ENCODE data around the gene NOXA1. TPM values are rescaled to one million over a fixed set of nuclear protein-coding genes. Genes with fewer than 3 reads are reported as not detected.
"Not testable (repeated sequence)": the region's sequence is repeated elsewhere in the genome, so short reads cannot be mapped to it uniquely, and the experiment has no call there.

NOXA1 gene, protein sequence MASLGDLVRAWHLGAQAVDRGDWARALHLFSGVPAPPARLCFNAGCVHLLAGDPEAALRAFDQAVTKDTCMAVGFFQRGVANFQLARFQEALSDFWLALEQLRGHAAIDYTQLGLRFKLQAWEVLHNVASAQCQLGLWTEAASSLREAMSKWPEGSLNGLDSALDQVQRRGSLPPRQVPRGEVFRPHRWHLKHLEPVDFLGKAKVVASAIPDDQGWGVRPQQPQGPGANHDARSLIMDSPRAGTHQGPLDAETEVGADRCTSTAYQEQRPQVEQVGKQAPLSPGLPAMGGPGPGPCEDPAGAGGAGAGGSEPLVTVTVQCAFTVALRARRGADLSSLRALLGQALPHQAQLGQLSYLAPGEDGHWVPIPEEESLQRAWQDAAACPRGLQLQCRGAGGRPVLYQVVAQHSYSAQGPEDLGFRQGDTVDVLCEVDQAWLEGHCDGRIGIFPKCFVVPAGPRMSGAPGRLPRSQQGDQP
- not detected for polyA plus RNA-seq (2012; ENCODE audit: missing spikeins)

GRCh38 chr9:137422604-137423513 is at the start of gene NOXA1, which contains the start of gene EXD3:
Gene NOXA1 (plus strand): TSS chr9:137423393. CDS start chr9:137423530, 137 bp downstream.
Gene EXD3 (minus strand): TSS chr9:137423162. CDS start chr9:137395357, 27,805 bp downstream.
- DNase-seq (ENCODE audit: insufficient read length) (peak; percentile 91), FAIRE-seq (peak; percentile 96)
- TF ChIP-seq POLR2AphosphoS5 (IDR thresholded peaks at IDR 0.05; ENCODE audit: low read depth, low read length) (no peak), POLR2A (IDR thresholded peaks at IDR 0.05; ENCODE audit: low read depth, low read length) (peak; percentile 50; the same call in 1 of the 2 replicates)

DNA sequence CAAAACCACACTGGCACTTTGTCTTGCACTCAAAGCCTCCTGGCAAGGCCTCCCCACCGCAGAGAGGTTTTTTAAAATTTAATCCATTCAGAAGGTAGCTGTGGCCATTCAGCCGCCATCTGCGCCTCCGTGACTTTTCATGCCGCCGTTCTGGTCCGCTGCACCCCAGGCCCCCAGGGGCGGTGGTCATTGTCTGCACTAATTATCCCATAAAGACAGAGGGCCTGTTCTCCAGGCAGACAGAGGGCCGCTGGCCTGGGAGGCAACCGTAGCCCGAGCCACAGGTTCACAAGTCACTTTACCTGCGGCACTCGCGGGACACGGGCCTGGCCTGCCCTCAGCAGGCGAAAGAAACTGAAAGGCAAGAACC is 49.6 kb upstream of the NOXA1 start:
- FAIRE-seq = no peak
- no peak for DNase-seq (ENCODE audit: insufficient read length)
- TF ChIP-seq TAF1 (IDR thresholded peaks at IDR 0.05; ENCODE audit: borderline replicate concordance, low read depth, low read length) (no peak), POLR2AphosphoS5 (IDR thresholded peaks at IDR 0.05; ENCODE audit: low read depth, low read length) (no peak), POLR2A (IDR thresholded peaks at IDR 0.05; ENCODE audit: low read depth, low read length) (no peak)

DNA sequence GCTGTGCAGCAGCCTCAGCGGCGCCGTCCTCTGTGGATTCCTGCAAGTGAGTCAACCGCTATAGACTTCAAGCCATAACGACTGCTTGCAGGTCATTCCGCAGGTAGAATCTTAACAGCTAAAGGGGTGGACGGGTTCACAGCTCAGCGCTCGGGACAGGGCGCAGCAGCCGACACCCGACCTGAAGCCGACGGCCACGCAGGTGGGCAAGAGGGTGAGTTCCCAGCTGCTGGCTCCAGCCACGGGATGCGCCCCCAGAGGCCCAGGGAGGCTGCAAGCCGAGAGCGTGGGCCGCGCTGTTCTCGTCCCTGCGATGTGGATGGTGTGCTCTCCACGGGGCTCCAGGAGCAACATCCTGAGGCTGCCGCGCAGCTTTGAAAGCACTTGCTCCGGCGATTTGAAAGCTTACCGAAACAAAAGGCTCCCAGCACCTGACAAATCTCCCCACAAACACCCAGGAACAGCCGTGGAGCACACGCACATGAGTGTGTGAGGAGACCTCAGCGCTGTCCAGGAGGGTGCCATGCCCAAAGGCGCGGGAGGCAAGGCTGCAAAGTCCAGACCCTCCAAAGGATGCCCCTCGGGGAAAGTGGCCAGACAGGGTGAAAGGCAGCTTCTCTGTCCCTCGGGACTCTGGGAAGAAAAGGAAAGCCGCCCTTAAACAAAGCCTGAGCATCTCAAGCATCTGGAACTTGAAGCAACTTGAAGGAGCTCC is 48.9 kb upstream of the NOXA1 start:
- FAIRE-seq = no peak
- TF ChIP-seq TAF1 (IDR thresholded peaks at IDR 0.05; ENCODE audit: borderline replicate concordance, low read depth, low read length) (no peak), POLR2A (IDR thresholded peaks at IDR 0.05; ENCODE audit: low read depth, low read length) (no peak), POLR2AphosphoS5 (IDR thresholded peaks at IDR 0.05; ENCODE audit: low read depth, low read length) (no peak)
- DNase-seq (ENCODE audit: insufficient read length) = no peak

DNA sequence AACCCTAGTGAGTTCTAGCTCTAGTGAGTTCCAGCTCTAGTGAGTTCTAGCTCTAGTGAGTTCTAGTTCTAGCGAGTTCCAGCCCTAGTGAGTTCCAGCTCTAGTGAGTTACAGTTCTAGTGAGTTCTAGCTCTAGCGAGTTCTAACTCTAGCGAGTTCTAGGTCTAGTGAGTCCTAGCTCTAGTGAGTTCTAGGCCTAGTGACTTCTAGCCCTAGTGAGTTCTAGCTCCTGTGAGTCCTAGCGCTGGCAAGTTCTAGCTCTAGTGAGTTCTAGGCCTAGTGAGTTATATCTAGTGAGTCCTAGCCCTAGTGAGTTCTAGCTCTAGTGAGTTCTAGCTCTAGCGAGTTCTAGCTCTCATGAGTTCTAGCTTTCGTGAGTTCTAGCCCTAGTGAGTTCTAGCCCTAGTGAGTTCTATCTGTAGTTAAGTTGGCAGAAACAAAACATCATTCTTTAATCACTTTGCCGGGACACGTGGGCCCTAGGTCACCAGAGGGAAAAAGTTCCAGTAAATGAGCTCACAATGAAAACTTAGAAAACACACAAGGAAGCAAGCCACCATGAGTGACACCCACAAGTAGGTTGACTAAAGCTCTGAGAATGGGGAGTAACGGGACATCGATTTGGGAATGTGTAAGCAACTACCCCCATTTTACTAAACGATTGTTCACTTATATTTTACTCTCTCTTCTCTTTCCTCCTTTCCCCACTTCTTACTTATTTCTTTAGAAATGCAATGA is 47.7 kb upstream of the NOXA1 start:
- TF ChIP-seq TAF1 (IDR thresholded peaks at IDR 0.05; ENCODE audit: borderline replicate concordance, low read depth, low read length) (no peak), POLR2A (IDR thresholded peaks at IDR 0.05; ENCODE audit: low read depth, low read length) (no peak), POLR2AphosphoS5 (IDR thresholded peaks at IDR 0.05; ENCODE audit: low read depth, low read length) (no peak)
- no peak for FAIRE-seq
- no peak for DNase-seq (ENCODE audit: insufficient read length)

DNA sequence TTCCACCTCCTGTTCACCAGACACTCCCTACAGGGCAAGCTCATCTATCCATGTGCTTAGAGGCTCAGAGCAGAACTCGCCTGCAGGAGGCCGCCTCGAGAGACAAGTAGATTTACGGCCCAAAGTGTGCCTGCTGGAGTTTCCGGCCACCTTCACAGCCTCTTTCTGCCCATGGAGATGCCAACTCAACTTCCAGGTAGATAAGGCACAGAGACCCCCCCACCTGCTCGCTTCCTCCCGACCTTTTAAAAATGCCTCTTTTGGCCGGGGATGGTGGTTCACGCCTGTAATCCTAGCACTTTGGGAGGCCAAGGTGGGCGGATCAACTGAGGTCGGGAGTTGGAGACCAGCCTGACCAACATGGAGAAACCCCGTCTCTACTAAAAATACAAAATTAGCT is 46.8 kb upstream of the NOXA1 start:
- FAIRE-seq (no peak), DNase-seq (ENCODE audit: insufficient read length) (no peak)
- TF ChIP-seq POLR2AphosphoS5 (IDR thresholded peaks at IDR 0.05; ENCODE audit: low read depth, low read length) = no peak
- TF ChIP-seq TAF1 (IDR thresholded peaks at IDR 0.05; ENCODE audit: borderline replicate concordance, low read depth, low read length) = no peak
- no peak for TF ChIP-seq POLR2A (IDR thresholded peaks at IDR 0.05; ENCODE audit: low read depth, low read length)

GRCh38 chr9:137378688-137379410 is 44.3 kb upstream of the NOXA1 start:
- peak; percentile 42 for FAIRE-seq
- DNase-seq (ENCODE audit: insufficient read length) = not testable (repeated sequence)

GRCh38 chr9:137379761-137380161 is 43.4 kb upstream of the NOXA1 start:
- DNase-seq (ENCODE audit: insufficient read length) = no peak
- no peak for FAIRE-seq
- TF ChIP-seq TAF1 (IDR thresholded peaks at IDR 0.05; ENCODE audit: borderline replicate concordance, low read depth, low read length) (no peak), POLR2A (IDR thresholded peaks at IDR 0.05; ENCODE audit: low read depth, low read length) (no peak)

DNA sequence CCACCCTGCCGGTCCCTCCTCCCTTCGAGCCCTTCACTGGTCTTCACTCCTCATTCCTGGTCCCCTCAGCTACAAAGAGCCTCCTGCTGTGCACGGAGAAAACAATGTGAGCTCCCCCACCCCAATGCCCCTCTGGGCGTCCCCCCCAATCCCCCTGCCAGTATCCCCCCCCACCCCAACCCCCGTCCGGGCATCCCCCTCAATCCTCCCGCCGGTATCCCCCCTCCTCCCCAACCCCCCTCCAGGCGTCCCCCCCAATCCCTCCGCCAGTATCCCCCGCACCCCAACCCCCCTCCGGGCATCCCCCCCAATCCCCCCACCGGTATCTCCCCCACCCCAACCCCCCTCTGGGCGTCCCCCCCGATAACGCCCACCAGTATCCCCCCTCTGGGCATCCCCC is 43.0 kb upstream of the NOXA1 start:
- DNase-seq (ENCODE audit: insufficient read length) (no peak), FAIRE-seq (no peak)
- TF ChIP-seq TAF1 (IDR thresholded peaks at IDR 0.05; ENCODE audit: borderline replicate concordance, low read depth, low read length) = no peak
- no peak for TF ChIP-seq POLR2A (IDR thresholded peaks at IDR 0.05; ENCODE audit: low read depth, low read length)
- TF ChIP-seq POLR2AphosphoS5 (IDR thresholded peaks at IDR 0.05; ENCODE audit: low read depth, low read length) = no peak

DNA sequence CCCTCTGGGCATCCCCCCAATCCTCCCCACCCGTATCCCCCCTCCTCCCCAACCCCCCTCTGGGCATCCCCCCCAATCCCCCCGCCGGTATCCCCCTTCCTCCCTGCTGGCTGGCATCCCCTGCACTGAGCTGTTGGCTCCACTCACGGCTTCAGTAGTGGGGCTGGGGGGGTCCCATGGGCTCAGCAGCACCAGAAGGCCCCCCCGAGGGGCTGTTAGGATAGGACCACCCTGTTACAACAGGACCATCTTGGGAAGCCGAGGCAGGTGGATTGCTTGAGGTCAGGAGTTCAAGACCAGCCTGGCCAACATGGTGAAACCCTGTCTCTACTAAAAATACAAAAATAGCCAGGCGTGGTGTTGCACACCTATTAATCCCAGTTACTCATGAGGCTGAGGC is 42.6 kb upstream of the NOXA1 start:
- TF ChIP-seq TAF1 (IDR thresholded peaks at IDR 0.05; ENCODE audit: borderline replicate concordance, low read depth, low read length) = no peak
- TF ChIP-seq POLR2A (IDR thresholded peaks at IDR 0.05; ENCODE audit: low read depth, low read length) = no peak
- no peak for TF ChIP-seq POLR2AphosphoS5 (IDR thresholded peaks at IDR 0.05; ENCODE audit: low read depth, low read length)
- DNase-seq (ENCODE audit: insufficient read length) (no peak), FAIRE-seq (no peak)

All from GM12892 (cell line).